Smooth muscle cell (in vitro differentiated cells): ENCODE results near the gene CYP2A13. TPM values are rescaled to one million over a fixed set of nuclear protein-coding genes. Genes with fewer than 3 reads are reported as not detected.

ENCODE experiments used
- DNase-seq: peaks from one replicate; lab custom pipeline; 2025; ENCODE audit not compliant: unreplicated experiment; lab: John Stamatoyannopoulos, UW
- H2AFZ ChIP-seq: fragments of 200-600 bp; sonication (generic); 2 replicates; pipeline ENCODE4 v1.6.0; 2016; ENCODE audit warnings: antibody characterized with exemption, low read depth, mild to moderate bottlenecking
- H3F3A ChIP-seq: fragments of 200-600 bp; sonication (generic); 2 replicates; pipeline ENCODE4 v1.6.0; 2017; ENCODE audit warnings: antibody characterized with exemption, low read depth
- H3K27ac ChIP-seq: fragments of 200-600 bp; sonication (generic); 2 replicates; pipeline ENCODE4 v1.5.1; 2016; ENCODE audit warnings: low read depth, mild to moderate bottlenecking
- H3K27me3 ChIP-seq: fragments of 200-600 bp; sonication (generic); 2 replicates; pipeline ENCODE4 v1.6.1; 2016; ENCODE audit warnings: low read depth, mild to moderate bottlenecking
- H3K36me3 ChIP-seq: fragments of 200-600 bp; sonication (generic); 2 replicates; pipeline ENCODE4 v1.5.1; 2016; ENCODE audit warnings: low read depth
- H3K4me1 ChIP-seq: fragments of 200-600 bp; sonication (generic); 2 replicates; pipeline ENCODE4 v1.5.1; 2016; ENCODE audit warnings: low read depth
- H3K4me2 ChIP-seq: fragments of 200-600 bp; sonication (generic); 2 replicates; pipeline ENCODE4 v1.6.0; 2016; ENCODE audit warnings: mild to moderate bottlenecking
- H3K4me3 ChIP-seq: fragments of 200-600 bp; sonication (generic); 2 replicates; pipeline ENCODE4 v1.5.1; 2016; ENCODE audit warnings: mild to moderate bottlenecking
- H3K79me2 ChIP-seq: fragments of 200-600 bp; sonication (generic); 2 replicates; pipeline ENCODE4 v1.6.0; 2016; ENCODE audit warnings: low read depth, mild to moderate bottlenecking
- H3K9ac ChIP-seq: fragments of 200-600 bp; sonication (generic); 2 replicates; pipeline ENCODE4 v1.6.0; 2016; ENCODE audit warnings: low read depth
- H3K9me3 ChIP-seq: fragments of 200-600 bp; sonication (generic); replicated peaks from 2 replicates; pipeline ENCODE4 v1.5.1; 2016; ENCODE audit warnings: low read depth
- H4K20me1 ChIP-seq: fragments of 200-600 bp; sonication (generic); 2 replicates; pipeline ENCODE4 v1.6.0; 2016; ENCODE audit warnings: low read depth
- CTCF ChIP-seq: fragments of 200-600 bp; sonication (generic); IDR thresholded peaks from 2 replicates; pipeline ENCODE4 v1.5.1; 2017; ENCODE audit warnings: borderline replicate concordance, mild to moderate bottlenecking, antibody characterized with exemption; ENCODE audit not compliant: insufficient read depth, poor library complexity, severe bottlenecking
- WGBS: methylation state at CpG from one replicate; pipeline ENCODE4 v1.1.7; 2016; ENCODE audit warnings: low lambda C conversion rate; 5-methylcytosine and 5-hydroxymethylcytosine counted together
- polyA plus RNA-seq: library from polyadenylated mRNA; unstranded; fragments of >200 nt; fragmentation: Nextera tagmentation; extraction: Ambion mirVana; gene quantifications from 2 replicates; pipeline ENCODE4 v1.2.1, GENCODE V29; 2016
- total RNA-seq: library from RNA; depleted of rRNA; stranded (reverse); fragments of >200 nt; gene quantifications from 2 replicates; pipeline ENCODE4 v1.2.3, GENCODE V29; 2014

The CYP2A13 gene
- total and polyA plus RNA-seq, 2 experiments from 2014 or later: not detected

- Histone ChIP-seq H3K9ac (no peak overlapping the region), H2AFZ (no peak overlapping the region), H3K9me3 (no peaks in the 10 kb centered on the region), H3K27ac (no peak overlapping the region), H4K20me1 (no peaks in the 10 kb centered on the region), H3K4me1 (no peaks in the 10 kb centered on the region), H3K27me3 (no peaks in the 10 kb centered on the region), H3K79me2 (no peaks in the 10 kb centered on the region), H3F3A (no peaks in the 10 kb centered on the region), H3K36me3 (no peaks in the 10 kb centered on the region), H3K4me3 (no peak overlapping the region), H3K4me2 (no peak overlapping the region)
- 90% methylated on average over 9 of the region's 9 CpGs for WGBS
- TF ChIP-seq CTCF: no peak
- no peak for DNase-seq
Measured at GRCh38 chr19:41111296-41111695, 23.0 kb downstream of the CYP2A13 start.

GRCh38 chr19:41111750-41112295 lies 23.6 kb downstream of the CYP2A13 start:
- no peak for DNase-seq
- no peaks in the 10 kb centered on the region for H3K9me3 ChIP-seq
- no peaks in the 10 kb centered on the region for H3K36me3 ChIP-seq
- no peaks in the 10 kb centered on the region for H3F3A ChIP-seq
- H3K4me1 ChIP-seq: no peaks in the 10 kb centered on the region
- no peak overlapping the region for H3K4me3 ChIP-seq
- H3K9ac ChIP-seq: no peak overlapping the region
- H3K79me2 ChIP-seq: no peaks in the 10 kb centered on the region
- H4K20me1 ChIP-seq: no peaks in the 10 kb centered on the region
- TF ChIP-seq CTCF: no peak
- no peak overlapping the region for H2AFZ ChIP-seq
- WGBS: 95% methylated on average over 5 of the region's 5 CpGs
- no peak overlapping the region for H3K4me2 ChIP-seq
- no peak overlapping the region for H3K27ac ChIP-seq
- no peaks in the 10 kb centered on the region for H3K27me3 ChIP-seq

DNA sequence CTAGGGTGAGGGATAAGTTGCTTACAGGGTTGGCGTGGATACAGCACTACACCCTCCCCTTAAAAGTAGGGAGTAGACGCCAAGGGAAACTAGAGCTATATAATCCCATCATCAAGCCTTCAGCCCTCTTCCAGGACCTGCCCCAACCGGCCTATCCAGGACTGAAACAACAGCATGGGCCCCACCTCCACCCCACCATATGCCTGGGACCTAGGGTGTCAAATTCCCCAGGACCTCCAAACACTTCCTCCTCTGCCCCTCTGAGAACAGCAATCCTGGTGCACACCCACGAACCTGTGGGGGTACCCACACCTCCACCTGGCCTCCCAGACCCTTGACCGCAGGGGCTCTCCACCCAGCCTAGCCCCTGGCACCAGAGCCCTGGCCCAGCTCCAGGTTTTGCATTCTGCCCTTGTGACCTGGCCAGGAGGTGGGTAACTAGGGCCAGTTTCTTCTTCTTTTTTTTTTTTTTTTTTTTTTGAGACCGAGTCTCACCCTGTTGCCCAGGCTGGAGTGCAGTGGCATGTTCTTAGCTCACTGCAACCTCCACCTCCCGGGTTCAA lies 24.6 kb downstream of the CYP2A13 start:
- Histone ChIP-seq H3K4me3 (no peak overlapping the region), H3K9me3 (no peaks in the 10 kb centered on the region), H3K27me3 (no peaks in the 10 kb centered on the region), H3K36me3 (no peaks in the 10 kb centered on the region), H3K27ac (no peak overlapping the region), H3F3A (no peaks in the 10 kb centered on the region), H3K4me2 (no peak overlapping the region), H3K4me1 (no peaks in the 10 kb centered on the region), H4K20me1 (no peaks in the 10 kb centered on the region), H2AFZ (no peak overlapping the region), H3K79me2 (no peaks in the 10 kb centered on the region), H3K9ac (no peak overlapping the region)
- WGBS: 92% methylated on average over 7 of the region's 7 CpGs
- no peak for TF ChIP-seq CTCF
- DNase-seq: no peak

DNA sequence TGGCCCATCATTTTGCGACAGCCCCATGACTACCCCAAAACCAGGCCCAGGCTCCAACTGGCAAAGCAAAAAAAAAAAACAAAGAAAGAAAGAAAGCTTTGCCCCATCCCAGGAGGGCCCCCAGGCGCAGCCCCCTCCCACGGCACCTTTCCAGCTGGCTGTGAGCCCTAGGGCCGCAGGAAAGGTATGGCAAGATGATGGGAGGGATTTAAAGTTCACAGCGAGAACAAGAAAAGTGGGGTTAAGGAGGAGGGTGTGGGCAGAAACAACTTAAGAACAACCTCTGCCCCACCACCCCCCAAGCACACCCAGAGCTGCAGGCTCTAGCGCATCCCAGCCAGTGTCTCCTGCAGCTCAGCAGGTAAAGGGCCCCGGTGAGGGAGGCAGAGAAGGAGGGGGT lies 25.9 kb downstream of the CYP2A13 start, which contains the start of gene CYP2F1:
TSS of gene CYP2F1 (plus strand) at position 301 of the 400 bp plus-strand sequence. CDS start 1,757 bp downstream, outside the sequence.
- no peak within 1 kb of the TSS for H3K9ac ChIP-seq
- TF ChIP-seq CTCF: no peak
- H2AFZ ChIP-seq: no peak within 1 kb of the TSS
- H3F3A ChIP-seq: no peaks in the 10 kb centered on the region
- 86% methylated on average over 7 of the region's 7 CpGs for WGBS
- no peak within 1 kb of the TSS for H3K4me3 ChIP-seq
- no peak within 1 kb of the TSS for H3K4me2 ChIP-seq
- no peaks in the 10 kb centered on the region for H4K20me1 ChIP-seq
- H3K9me3 ChIP-seq: no peaks in the 10 kb centered on the region
- H3K36me3 ChIP-seq: no peaks in the 10 kb centered on the region
- DNase-seq: no peak
- no peaks in the 10 kb centered on the region for H3K4me1 ChIP-seq
- H3K27ac ChIP-seq: no peak within 1 kb of the TSS
- no peaks in the 10 kb centered on the region for H3K79me2 ChIP-seq
- no peaks in the 10 kb centered on the region for H3K27me3 ChIP-seq
